GM10248 (cell line): Measurements from ENCODE around the gene M1AP.

ENCODE experiments used
- CTCF ChIA-PET: fragments of 300-600 bp; sonication (Branson Sonifier 250); formaldehyde crosslinking; extraction: SDS; loops from one replicate; lab custom pipeline; 2021; ENCODE audit warnings: antibody characterized with exemption; lab: Yijun Ruan, JAX
- POLR2A ChIA-PET: fragments of 350-650 bp; sonication (Branson Sonifier 250); formaldehyde crosslinking; extraction: SDS; loops from one replicate; lab custom pipeline; 2020; ENCODE audit warnings: antibody characterized with exemption; lab: Yijun Ruan, JAX
- DNase-seq: peaks from one replicate; pipeline ENCODE4 v3.0.0; 2012; ENCODE audit errors: extremely low spot score
- CTCF ChIP-seq: IDR thresholded peaks from 2 replicates; pipeline ENCODE4 v1.5.1; 2012; ENCODE audit warnings: mild to moderate bottlenecking, low read depth; ENCODE audit errors: extremely low read depth, missing control alignments, control extremely low read depth

M1AP gene

DNA sequence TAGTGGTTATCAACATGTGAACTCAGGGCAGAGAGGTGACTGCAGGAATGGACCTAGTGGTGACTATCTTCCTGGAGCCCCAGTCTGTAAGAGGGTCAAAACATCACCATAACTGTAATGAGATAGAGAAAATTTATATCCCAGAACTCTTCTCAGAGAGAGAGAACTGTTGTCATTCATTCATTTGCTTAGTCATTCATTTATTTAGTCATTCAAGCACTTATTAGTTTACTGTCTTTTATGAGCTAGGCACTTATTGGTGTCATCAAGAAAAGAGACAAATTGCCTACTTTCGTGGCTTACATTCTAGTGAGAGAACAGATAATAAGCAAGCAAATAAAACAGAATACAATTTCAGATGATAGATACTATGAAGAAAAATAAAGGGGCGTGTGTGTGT lies 59.5 kb downstream of the M1AP start:
- POLR2A ChIA-PET = no interaction called here
- DNase-seq = no peak
- CTCF ChIA-PET = interaction anchor here (0.7 to 10.8 kb wide), 42 partner anchors 12 to 764 kb away, joined by 3 to 188 read pairs (median 5); partner anchors contain the start of genes AUP1, CCDC142, DQX1 and HTRA2
- TF ChIP-seq CTCF = no peak

GRCh38 chr2:74587664-74588277 lies 60.4 kb downstream of the M1AP start:
- CTCF ChIA-PET = interaction anchor here (0.6 to 10.8 kb wide), 46 partner anchors 12 to 761 kb away, joined by 3 to 188 read pairs (median 5); partner anchors contain the start of genes AUP1, CCDC142, DQX1 and HTRA2
- POLR2A ChIA-PET = no interaction called here
- TF ChIP-seq CTCF = peak; percentile 73
- peak; percentile 82 for DNase-seq

- DNase-seq = peak; percentile 48
- POLR2A ChIA-PET = interaction anchor here (1.1 kb wide), 1 partner anchor 56 kb away, joined by 4 read pairs; the partner anchor contains the start of genes AUP1 and HTRA2
- peak; percentile 32 for TF ChIP-seq CTCF
- CTCF ChIA-PET = interaction anchor here (0.7 to 10.8 kb wide), 34 partner anchors 8 to 762 kb away, joined by 3 to 188 read pairs (median 4); partner anchors contain the start of genes AUP1, CCDC142, DQX1 and HTRA2
Measured at GRCh38 chr2:74585406-74586185, 62.5 kb downstream of the M1AP start.

GRCh38 chr2:74584088-74584645 lies 64.0 kb downstream of the M1AP start:
- peak; percentile 50 for DNase-seq
- TF ChIP-seq CTCF = no peak
- ChIA-PET POLR2A (interaction anchor here (0.6 kb wide), 2 partner anchors 56 to 58 kb away, joined by 3 to 7 read pairs; partner anchors contain the start of gene DQX1), CTCF (interaction anchor here (0.9 to 10.8 kb wide), 15 partner anchors 8 to 335 kb away, joined by 3 to 188 read pairs (median 4); partner anchors contain the start of genes AUP1, CCDC142, DQX1 and HTRA2)

DNA sequence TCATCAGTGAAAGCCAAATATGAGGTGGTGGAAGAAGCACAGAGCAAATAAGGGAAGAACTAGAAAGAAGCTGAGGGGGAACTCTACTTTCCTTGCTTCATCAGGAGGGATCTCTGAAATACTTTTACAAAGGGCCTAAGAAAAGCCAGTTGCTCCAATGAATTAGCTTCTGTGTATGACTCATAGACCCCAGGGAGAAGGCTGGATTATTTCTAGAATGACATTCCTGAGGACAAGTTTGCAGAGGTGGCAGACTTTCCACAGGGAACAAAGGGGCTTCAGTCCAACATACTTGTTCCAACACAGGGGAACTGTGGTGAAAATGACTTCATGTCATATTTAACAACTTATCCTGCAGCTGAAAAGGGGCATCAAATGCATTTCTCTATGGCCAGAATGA lies 64.6 kb downstream of the M1AP start:
- DNase-seq = no peak

More for the DNA sequence above, 64.6 kb downstream of the M1AP start:
- POLR2A ChIA-PET = interaction anchor here (0.6 kb wide), 1 partner anchor 55 kb away, joined by 7 read pairs; no protein-coding TSS in a partner anchor
- CTCF ChIA-PET = interaction anchor here (0.9 to 10.8 kb wide), 11 partner anchors 7 to 334 kb away, joined by 3 to 188 read pairs (median 3); partner anchors contain the start of genes CCDC142 and TTC31
- no peak for TF ChIP-seq CTCF
